IMR-90 (cell line): Measurements from ENCODE around the gene ARMH2. TPM values are rescaled to one million over a fixed set of nuclear protein-coding genes. Genes with fewer than 3 reads are reported as not detected.

Source experiments
- ATAC-seq: fragments of 200-7000 bp; cut with Tn5 transposase; 2 replicates; pipeline ENCODE4 v1.9.1; 2020; ENCODE audit warnings: low read depth, mild to moderate bottlenecking, moderate library complexity
- BruUV-seq: library from RNA; stranded (reverse); fragments of 400-500 nt; replicated peaks from 2 replicates; lab custom pipeline; 2021; lab: Mats Ljungman, UMichigan
- CTCF ChIA-PET: fragments of 300-600 bp; formaldehyde crosslinking; extraction: SDS; loops from one replicate; lab custom pipeline; 2021; ENCODE audit warnings: antibody characterized with exemption; lab: Yijun Ruan, JAX
- POLR2A ChIA-PET: fragments of 300-600 bp; sonication (Branson Sonifier 250); formaldehyde crosslinking; loops from one replicate; lab custom pipeline; 2022; ENCODE audit warnings: antibody characterized with exemption; ENCODE audit not compliant: unreplicated experiment; lab: Charles Lee
- DNase-seq: peaks from one replicate; pipeline ENCODE4 v3.0.0; 2013
- H2AFZ ChIP-seq: replicated peaks from 2 replicates; pipeline ENCODE3; 2013; ENCODE audit warnings: low read length, mild to moderate bottlenecking; ENCODE audit not compliant: poor library complexity
- H2AK5ac ChIP-seq: 2 replicates; pipeline ENCODE4 v1.6.1; 2013; ENCODE audit warnings: low read depth, low read length, inconsistent platforms
- H2AK9ac ChIP-seq: replicated peaks from 2 replicates; pipeline ENCODE3; 2013; ENCODE audit warnings: mild to moderate bottlenecking, low read depth, low read length, moderate library complexity; ENCODE audit not compliant: poor library complexity
- H2BK120ac ChIP-seq: 2 replicates; pipeline ENCODE4 v1.6.1; 2013; ENCODE audit warnings: low read depth, low read length, inconsistent platforms
- H2BK15ac ChIP-seq: 3 replicates; pipeline ENCODE4 v1.6.1; 2013; ENCODE audit warnings: low read depth, low read length, inconsistent platforms
- H2BK20ac ChIP-seq: 2 replicates; pipeline ENCODE4 v1.6.1; 2013; ENCODE audit warnings: low read depth, mild to moderate bottlenecking, inconsistent platforms, low read length, moderate library complexity
- H2BK5ac ChIP-seq: 2 replicates; pipeline ENCODE4 v1.6.1; 2013; ENCODE audit warnings: mild to moderate bottlenecking, low read depth, low read length, inconsistent platforms; ENCODE audit not compliant: poor library complexity, severe bottlenecking
- H3K14ac ChIP-seq: replicated peaks from 2 replicates; pipeline ENCODE4 v1.6.1; 2013; ENCODE audit warnings: low read depth, low read length, inconsistent platforms
- H3K18ac ChIP-seq: 2 replicates; pipeline ENCODE4 v1.6.1; 2013; ENCODE audit warnings: low read depth, low read length, control low read depth
- H3K23ac ChIP-seq: 2 replicates; pipeline ENCODE4 v1.6.1; 2013; ENCODE audit warnings: low read depth, low read length, inconsistent platforms
- H3K27ac ChIP-seq: 2 replicates; pipeline ENCODE4 v1.5.1; 2013; ENCODE audit warnings: mild to moderate bottlenecking, control low read depth, low read length; ENCODE audit not compliant: insufficient read depth
- H3K27me3 ChIP-seq: 2 replicates; pipeline ENCODE4 v1.6.1; 2013; ENCODE audit warnings: low read length; ENCODE audit not compliant: control insufficient read depth, insufficient read depth
- H3K36me3 ChIP-seq: 2 replicates; pipeline ENCODE4 v1.6.1; 2013; ENCODE audit warnings: low read length, mixed read lengths; ENCODE audit not compliant: control insufficient read depth, insufficient read depth
- H3K4ac ChIP-seq: 2 replicates; pipeline ENCODE4 v1.6.1; 2013; ENCODE audit warnings: low read depth, low read length, inconsistent platforms
- H3K4me1 ChIP-seq: 2 replicates; pipeline ENCODE4 v1.6.1; 2013; ENCODE audit warnings: low read length, mixed read lengths; ENCODE audit not compliant: control insufficient read depth, insufficient read depth
- H3K4me2 ChIP-seq: 2 replicates; pipeline ENCODE4 v1.6.1; 2013; ENCODE audit warnings: low read depth, mild to moderate bottlenecking, control low read depth, low read length, moderate library complexity
- H3K4me3 ChIP-seq: 2 replicates; pipeline ENCODE4 v1.5.1; 2013; ENCODE audit warnings: low read depth, mild to moderate bottlenecking, control low read depth, low read length, moderate library complexity; ENCODE audit not compliant: insufficient read depth
- H3K56ac ChIP-seq: 2 replicates; pipeline ENCODE4 v1.6.1; 2013; ENCODE audit warnings: low read length, inconsistent platforms; ENCODE audit not compliant: insufficient read depth; ENCODE audit errors: extremely low read depth
- H3K79me1 ChIP-seq, 2 experiments: 2 replicates each; pipeline ENCODE4 v1.6.1; 2013; ENCODE audit warnings: low read length in 2 of 2, inconsistent platforms in 1 of 2, low read depth in 1 of 2
- H3K9ac ChIP-seq: 2 replicates; pipeline ENCODE4 v1.6.1; 2013; ENCODE audit warnings: low read depth, low read length, control low read depth
- H3K9me1 ChIP-seq: 2 replicates; pipeline ENCODE4 v1.6.1; 2013; ENCODE audit warnings: low read length, inconsistent platforms; ENCODE audit not compliant: insufficient read depth
- H3K9me3 ChIP-seq: 2 replicates; pipeline ENCODE4 v1.6.1; 2013; ENCODE audit warnings: low read length; ENCODE audit not compliant: control insufficient read depth, insufficient read depth
- H4K20me1 ChIP-seq: 2 replicates; pipeline ENCODE4 v1.6.1; 2013; ENCODE audit warnings: low read length, inconsistent platforms; ENCODE audit not compliant: insufficient read depth
- H4K5ac ChIP-seq: 2 replicates; pipeline ENCODE4 v1.6.1; 2013; ENCODE audit warnings: mild to moderate bottlenecking, low read depth, low read length, control low read depth
- H4K8ac ChIP-seq, 2 experiments: 2 replicates each; pipeline ENCODE4 v1.6.1; 2013; ENCODE audit warnings: low read depth in 2 of 2, low read length in 2 of 2, control low read depth in 1 of 2, inconsistent platforms in 1 of 2
- H4K91ac ChIP-seq: 2 replicates; pipeline ENCODE4 v1.6.1; 2013; ENCODE audit warnings: low read depth, low read length, inconsistent platforms; ENCODE audit not compliant: insufficient read depth
- CEBPB ChIP-seq: IDR thresholded peaks from 2 replicates; pipeline ENCODE4 v1.6.1; 2012; ENCODE audit warnings: low read depth, low read length, improper control_type of control experiment
- CHD1 ChIP-seq: IDR thresholded peaks from 2 replicates; pipeline ENCODE4 v1.6.1; 2012; ENCODE audit warnings: low read depth, low read length, improper control_type of control experiment
- CTCF ChIP-seq: conservative IDR thresholded peaks from 2 replicates; pipeline ENCODE4 v1.5.1; 2012; ENCODE audit warnings: mild to moderate bottlenecking, low read depth, low read length, improper control_type of control experiment
- MAZ ChIP-seq: IDR thresholded peaks from 2 replicates; pipeline ENCODE4 v1.6.1; 2012; ENCODE audit warnings: low read depth, mild to moderate bottlenecking, low read length, improper control_type of control experiment, moderate library complexity, borderline replicate concordance
- MXI1 ChIP-seq: IDR thresholded peaks from 2 replicates; pipeline ENCODE4 v1.6.1; 2012; ENCODE audit warnings: low read depth, mild to moderate bottlenecking, low read length, moderate library complexity, borderline replicate concordance
- NFE2L2 ChIP-seq: fragments of 150-350 bp; IDR thresholded peaks from 2 replicates; pipeline ENCODE4 v1.6.1; 2016; ENCODE audit warnings: low read depth, mild to moderate bottlenecking, low read length
- POLR2A ChIP-seq: IDR thresholded peaks from 2 replicates; pipeline ENCODE4 v1.6.1; 2012; ENCODE audit warnings: mild to moderate bottlenecking, low read depth, low read length
- RAD21 ChIP-seq: IDR thresholded peaks from 2 replicates; pipeline ENCODE4 v1.6.1; 2012; ENCODE audit warnings: low read length, improper control_type of control experiment
- RCOR1 ChIP-seq: IDR thresholded peaks from 2 replicates; pipeline ENCODE4 v1.6.1; 2012; ENCODE audit warnings: mild to moderate bottlenecking, low read length, improper control_type of control experiment; ENCODE audit not compliant: insufficient replicate concordance
- RFX5 ChIP-seq: IDR thresholded peaks from 2 replicates; pipeline ENCODE4 v1.8.0; 2012; ENCODE audit warnings: low read depth, mild to moderate bottlenecking, low read length, moderate library complexity
- USF2 ChIP-seq: fragments of 150-350 bp; IDR thresholded peaks from 2 replicates; pipeline ENCODE4 v1.6.1; 2017; ENCODE audit warnings: mild to moderate bottlenecking, antibody characterized with exemption, low read length, low read depth
- WGBS, 2 experiments: methylation state at CpG; one replicate each; pipeline versions ENCODE4 v1.1.5 to v1.1.7; 2013; ENCODE audit warnings: missing lambda C conversion rate in 2 of 2; ENCODE audit not compliant: insufficient read length in 1 of 2; ENCODE audit errors: extremely low coverage in 2 of 2; 5-methylcytosine and 5-hydroxymethylcytosine counted together
- dilution Hi-C: fragments of 300-500 bp; cut with HindIII; formaldehyde crosslinking; loops from one replicate; pipeline ENCODE4 v1.14.3; 2018; ENCODE audit warnings: low sequenced_read_pairs; ENCODE audit not compliant: unreplicated experiment
- in situ Hi-C: fragments of 300-500 bp; cut with MboI; formaldehyde crosslinking; loops from 3 replicates; pipeline ENCODE4 v1.14.3; 2019; ENCODE audit warnings: low sequenced_read_pairs, inconsistent platforms, mixed read lengths
- intact Hi-C: fragments of 100-400 bp; cut with micrococcal nuclease; formaldehyde crosslinking; loops from 2 replicates; pipeline ENCODE4 v1.10.0; 2022
- polyA plus RNA-seq, 3 experiments: library from polyadenylated mRNA; depleted of rRNA; stranded (reverse); fragments of >200 nt; gene quantifications; 2 replicates each; pipeline ENCODE4 v1.2.3, GENCODE V29; 2012; ENCODE audit warnings: low replicate concordance in 1 of 3
- total RNA-seq: library from RNA; depleted of rRNA; stranded (reverse); fragments of >200 nt; gene quantifications from 2 replicates; pipeline ENCODE4 v1.2.3, GENCODE V29; 2012

ARMH2 gene
- total and polyA plus RNA-seq, 2 of the 4 experiments (the other 2 are of a cell fraction), result not detected

- no peak for TF ChIP-seq CTCF
- TF ChIP-seq CHD1, result no peak
- TF ChIP-seq CEBPB, result no peak
Observed at GRCh38 chr6:24847402-24847801, 48.7 kb upstream of the ARMH2 start (continued).

GRCh38 chr6:24845578-24845977, 46.9 kb upstream of the ARMH2 start:
- intact Hi-C loops (no loop called here), in situ Hi-C loops (no loop called here), dilution Hi-C loops (loop anchor here (25.0 kb wide), 1 partner anchor 242 kb away; no protein-coding TSS in a partner anchor)
- BruUV-seq, result no TSS peak
- Histone ChIP-seq H2AFZ (no peak overlapping the region), H3K23ac (no peak overlapping the region), H4K8ac (no peak overlapping the region), H3K4ac (no peak overlapping the region), H3K4me1 (no peaks in the 10 kb centered on the region), H4K20me1 (no peaks in the 10 kb centered on the region), H4K91ac (no peak overlapping the region), H3K18ac (no peak overlapping the region), H3K4me2 (no peak overlapping the region), H4K5ac (no peak overlapping the region), H3K27me3 (no peaks in the 10 kb centered on the region), H2BK5ac (no peak overlapping the region), H2BK20ac (no peak overlapping the region), H2AK5ac (no peak overlapping the region), H2BK120ac (no peak overlapping the region), H3K4me3 (no peak overlapping the region), H2AK9ac (no peak overlapping the region), H3K9me3 (no peaks in the 10 kb centered on the region), H3K27ac (no peak overlapping the region), H3K14ac (no peak overlapping the region), H3K56ac (no peak overlapping the region), H2BK15ac (no peak overlapping the region), H3K36me3 (peaks cover 39% of the 10 kb centered on the region), H3K9ac (no peak overlapping the region), H3K9me1 (no peaks in the 10 kb centered on the region), H3K79me1 (no peaks in the 10 kb centered on the region)
- no peak for DNase-seq
- ChIA-PET POLR2A (no interaction called here), CTCF (interaction anchor here (0.9 to 3.1 kb wide), 2 partner anchors 11 to 225 kb away, joined by 3 to 8 read pairs; no protein-coding TSS in a partner anchor)
- WGBS, 2 experiments, result no CpG with 5 or more reads among the region's 4 CpGs
- no peak for ATAC-seq
- TF ChIP-seq MAZ (no peak), RCOR1 (no peak), USF2 (no peak), RAD21 (no peak), RFX5 (no peak), CTCF (no peak), POLR2A (no peak), CHD1 (no peak), NFE2L2 (no peak), MXI1 (no peak)
